Activated CD4-positive, alpha-beta memory T cell treated with anti-CD3 and anti-CD28 coated beads for 36 hours (primary cell): Measurements from ENCODE around the gene MSRB3. TPM values are rescaled to one million over a fixed set of nuclear protein-coding genes. Genes with fewer than 3 reads are reported as not detected.
"Not testable (repeated sequence)": the region's sequence is repeated elsewhere in the genome, so short reads cannot be mapped to it uniquely, and the experiment has no call there.

ENCODE experiments used
- CTCF ChIA-PET: fragments of 350-600 bp; sonication (Branson Sonifier 250); formaldehyde crosslinking; loops from one replicate; lab custom pipeline; 2021; ENCODE audit warnings: antibody characterized with exemption, inconsistent platforms; lab: Charles Lee
- POLR2A ChIA-PET: fragments of 350-600 bp; sonication (Branson Sonifier 250); formaldehyde crosslinking; loops from one replicate; lab custom pipeline; 2021; ENCODE audit warnings: antibody characterized with exemption; lab: Charles Lee
- DNase-seq: peaks from one replicate; pipeline ENCODE4 v3.0.0-alpha.2; 2020
- H3K27ac Mint-ChIP-seq: one replicate; pipeline ENCODE4 v1.8.0; 2021; ENCODE audit warnings: mixed read lengths
- H3K27me3 Mint-ChIP-seq: one replicate; pipeline ENCODE4 v1.8.0; 2021; ENCODE audit warnings: mixed read lengths
- H3K36me3 Mint-ChIP-seq: one replicate; pipeline ENCODE4 v1.8.0; 2021; ENCODE audit warnings: mixed read lengths
- H3K4me1 Mint-ChIP-seq: one replicate; pipeline ENCODE4 v1.8.0; 2021; ENCODE audit warnings: low read depth, mixed read lengths
- H3K4me3 Mint-ChIP-seq: one replicate; pipeline ENCODE4 v1.8.0; 2021; ENCODE audit warnings: mild to moderate bottlenecking, mixed read lengths
- H3K9me3 Mint-ChIP-seq: one replicate; pipeline ENCODE4 v1.8.0; 2021; ENCODE audit warnings: mixed read lengths
- intact Hi-C: fragments of 100-400 bp; cut with micrococcal nuclease; formaldehyde crosslinking; loops from one replicate; pipeline ENCODE4 v1.15.1; 2023
- total RNA-seq, 2 experiments: library from RNA; stranded (reverse); gene quantifications; one replicate each; pipeline ENCODE4 v1.2.3, GENCODE V29; 2021

MSRB3 gene
- total RNA-seq, 2 experiments from 2014 or later, result not detected

- Mint-ChIP-seq H3K36me3 (no peaks in the 10 kb centered on the region), H3K9me3 (no peaks in the 10 kb centered on the region), H3K4me1 (no peaks in the 10 kb centered on the region), H3K27ac (no peak overlapping the region), H3K27me3 (peaks cover 3% of the 10 kb centered on the region), H3K4me3 (no peak overlapping the region)
- CTCF ChIA-PET, result no interaction called here
- POLR2A ChIA-PET, result no interaction called here
- DNase-seq, result no peak
- intact Hi-C loops, result no loop called here
Observed at GRCh38 chr12:65472079-65472478, 193.6 kb downstream of the MSRB3 start.

GRCh38 chr12:65474831-65475230 is 196.3 kb downstream of the MSRB3 start:
- ChIA-PET CTCF (no interaction called here), POLR2A (no interaction called here)
- Mint-ChIP-seq H3K4me3 (no peak overlapping the region), H3K27me3 (peaks cover 3% of the 10 kb centered on the region), H3K36me3 (no peaks in the 10 kb centered on the region), H3K9me3 (no peaks in the 10 kb centered on the region), H3K4me1 (no peaks in the 10 kb centered on the region), H3K27ac (no peak overlapping the region)
- intact Hi-C loops, result no loop called here
- DNase-seq, result no peak

GRCh38 chr12:65477721-65478120 is 199.2 kb downstream of the MSRB3 start:
- intact Hi-C loops, result no loop called here
- ChIA-PET CTCF (no interaction called here), POLR2A (no interaction called here)
- H3K27ac Mint-ChIP-seq, result no peak overlapping the region
- H3K27me3 Mint-ChIP-seq, result no peaks in the 10 kb centered on the region
- H3K36me3 Mint-ChIP-seq, result no peaks in the 10 kb centered on the region
- no peak overlapping the region for H3K4me3 Mint-ChIP-seq
- no peaks in the 10 kb centered on the region for H3K9me3 Mint-ChIP-seq
- no peaks in the 10 kb centered on the region for H3K4me1 Mint-ChIP-seq
- DNase-seq, result no peak

GRCh38 chr12:65483891-65484516 is 205.5 kb downstream of the MSRB3 start:
- H3K27ac Mint-ChIP-seq, CTCF ChIA-PET, DNase-seq, POLR2A ChIA-PET, H3K4me3 Mint-ChIP-seq, intact Hi-C loops, H3K36me3 Mint-ChIP-seq, H3K4me1 Mint-ChIP-seq, H3K27me3 Mint-ChIP-seq: not testable (repeated sequence)
- H3K9me3 Mint-ChIP-seq, result peaks cover 21% of the 10 kb centered on the region

GRCh38 chr12:65488197-65488596 is 209.7 kb downstream of the MSRB3 start:
- H3K9me3 Mint-ChIP-seq, result peaks cover 18% of the 10 kb centered on the region
- ChIA-PET POLR2A (no interaction called here), CTCF (no interaction called here)
- no peak for DNase-seq
- H3K36me3 Mint-ChIP-seq, result peaks cover 3% of the 10 kb centered on the region
- H3K4me3 Mint-ChIP-seq, result no peak overlapping the region
- H3K27me3 Mint-ChIP-seq, result no peaks in the 10 kb centered on the region
- no peak overlapping the region for H3K27ac Mint-ChIP-seq
- no peaks in the 10 kb centered on the region for H3K4me1 Mint-ChIP-seq
- intact Hi-C loops, result no loop called here

- no peaks in the 10 kb centered on the region for H3K36me3 Mint-ChIP-seq
- H3K9me3 Mint-ChIP-seq, result peaks cover 2% of the 10 kb centered on the region
- intact Hi-C loops, result no loop called here
- no peak overlapping the region for H3K4me3 Mint-ChIP-seq
- H3K27me3 Mint-ChIP-seq, result no peaks in the 10 kb centered on the region
- no peak overlapping the region for H3K27ac Mint-ChIP-seq
- ChIA-PET POLR2A (no interaction called here), CTCF (no interaction called here)
- no peak for DNase-seq
- no peaks in the 10 kb centered on the region for H3K4me1 Mint-ChIP-seq
Observed at GRCh38 chr12:65490250-65490649, 211.8 kb downstream of the MSRB3 start.

- H3K27me3 Mint-ChIP-seq, result no peaks in the 10 kb centered on the region
- H3K4me3 Mint-ChIP-seq, result no peak overlapping the region
- H3K27ac Mint-ChIP-seq, result no peak overlapping the region
- intact Hi-C loops, result no loop called here
- CTCF ChIA-PET, result no interaction called here
- no peaks in the 10 kb centered on the region for H3K9me3 Mint-ChIP-seq
- no peak for DNase-seq
- POLR2A ChIA-PET, result no interaction called here
- no peaks in the 10 kb centered on the region for H3K36me3 Mint-ChIP-seq
- no peaks in the 10 kb centered on the region for H3K4me1 Mint-ChIP-seq
Observed at GRCh38 chr12:65492998-65493912, 214.8 kb downstream of the MSRB3 start.

- no peak overlapping the region for H3K4me3 Mint-ChIP-seq
- ChIA-PET CTCF (no interaction called here), POLR2A (no interaction called here)
- no peaks in the 10 kb centered on the region for H3K9me3 Mint-ChIP-seq
- peaks cover 3% of the 10 kb centered on the region for H3K27me3 Mint-ChIP-seq
- intact Hi-C loops, result no loop called here
- H3K36me3 Mint-ChIP-seq, result no peaks in the 10 kb centered on the region
- DNase-seq, result no peak
- H3K4me1 Mint-ChIP-seq, result no peaks in the 10 kb centered on the region
- H3K27ac Mint-ChIP-seq, result no peak overlapping the region
Observed at GRCh38 chr12:65493913-65494245, 215.4 kb downstream of the MSRB3 start.

- H3K36me3 Mint-ChIP-seq, result no peaks in the 10 kb centered on the region
- DNase-seq, result no peak
- POLR2A ChIA-PET, result no interaction called here
- peaks cover 3% of the 10 kb centered on the region for H3K27me3 Mint-ChIP-seq
- CTCF ChIA-PET, result no interaction called here
- H3K9me3 Mint-ChIP-seq, result no peaks in the 10 kb centered on the region
- H3K27ac Mint-ChIP-seq, result no peak overlapping the region
- intact Hi-C loops, result no loop called here
- H3K4me1 Mint-ChIP-seq, result no peaks in the 10 kb centered on the region
- H3K4me3 Mint-ChIP-seq, result no peak overlapping the region
Observed at GRCh38 chr12:65494537-65494936, 216.1 kb downstream of the MSRB3 start.

- Mint-ChIP-seq H3K27me3 (peaks cover 3% of the 10 kb centered on the region), H3K4me3 (no peak overlapping the region), H3K36me3 (no peaks in the 10 kb centered on the region), H3K4me1 (no peaks in the 10 kb centered on the region), H3K27ac (no peak overlapping the region), H3K9me3 (no peaks in the 10 kb centered on the region)
- intact Hi-C loops, result no loop called here
- DNase-seq, result no peak
- POLR2A ChIA-PET, result no interaction called here
- CTCF ChIA-PET, result no interaction called here
Observed at GRCh38 chr12:65495233-65495632, 216.8 kb downstream of the MSRB3 start.

- peaks cover 3% of the 10 kb centered on the region for H3K27me3 Mint-ChIP-seq
- DNase-seq, result no peak
- H3K4me1 Mint-ChIP-seq, result no peaks in the 10 kb centered on the region
- H3K4me3 Mint-ChIP-seq, result no peak overlapping the region
- CTCF ChIA-PET, result interaction anchor here (0.6 kb wide), 1 partner anchor 242 kb away, joined by 3 read pairs; no protein-coding TSS in a partner anchor
- POLR2A ChIA-PET, result no interaction called here
- no peak overlapping the region for H3K27ac Mint-ChIP-seq
- intact Hi-C loops, result no loop called here
- H3K9me3 Mint-ChIP-seq, result no peaks in the 10 kb centered on the region
- no peaks in the 10 kb centered on the region for H3K36me3 Mint-ChIP-seq
Observed at GRCh38 chr12:65496617-65497016, 218.1 kb downstream of the MSRB3 start.

- Mint-ChIP-seq H3K9me3 (no peaks in the 10 kb centered on the region), H3K27me3 (peaks cover 3% of the 10 kb centered on the region), H3K4me3 (no peak overlapping the region), H3K27ac (no peak overlapping the region), H3K36me3 (no peaks in the 10 kb centered on the region), H3K4me1 (no peaks in the 10 kb centered on the region)
- intact Hi-C loops, result no loop called here
- ChIA-PET CTCF (no interaction called here), POLR2A (no interaction called here)
- DNase-seq, result no peak
Observed at GRCh38 chr12:65497660-65498059, 219.2 kb downstream of the MSRB3 start.

GRCh38 chr12:65499167-65499566 is 220.7 kb downstream of the MSRB3 start:
- Mint-ChIP-seq H3K36me3 (no peaks in the 10 kb centered on the region), H3K27ac (no peak overlapping the region), H3K9me3 (no peaks in the 10 kb centered on the region), H3K4me1 (no peaks in the 10 kb centered on the region), H3K27me3 (peaks cover 3% of the 10 kb centered on the region), H3K4me3 (no peak overlapping the region)
- POLR2A ChIA-PET, result no interaction called here
- intact Hi-C loops, result no loop called here
- DNase-seq, result no peak
- CTCF ChIA-PET, result no interaction called here
